HepG2 (cell line): ENCODE results near the gene CTDNEP1. TPM values are rescaled to one million over a fixed set of nuclear protein-coding genes. Genes with fewer than 3 reads are reported as not detected.

Experiments
- ATAC-seq: fragments of 200-7000 bp; cut with Tn5 transposase; 3 replicates; pipeline ENCODE4 v1.9.1; 2020; ENCODE audit warnings: mild to moderate bottlenecking, moderate library complexity
- BruUV-seq: library from RNA; stranded (reverse); fragments of 400-500 nt; replicated peaks from 2 replicates; lab custom pipeline; 2021; lab: Mats Ljungman, UMichigan
- CTCF ChIA-PET: fragments of 300-600 bp; formaldehyde crosslinking; extraction: SDS; loops from one replicate; lab custom pipeline; 2021; ENCODE audit warnings: low total read pairs, inconsistent platforms, low intra/inter-chr PET ratio; lab: Yijun Ruan, JAX
- POLR2A ChIA-PET: fragments of 350-600 bp; sonication (Branson Sonifier 250); formaldehyde crosslinking; loops from one replicate; lab custom pipeline; 2020; ENCODE audit warnings: antibody characterized with exemption, inconsistent platforms; lab: Yijun Ruan, JAX
- DNase-seq: peaks from one replicate; pipeline ENCODE4 v3.0.0-alpha.2; 2015; ENCODE audit warnings: low spot score
- FAIRE-seq: peaks from 3 replicates; lab custom pipeline; 2011; peaks lifted over from hg19 to GRCh38; lab: Jason Lieb, UNC
- H2AFZ ChIP-seq: one replicate; pipeline ENCODE4 v1.6.1; 2011; ENCODE audit warnings: low read length, inconsistent platforms
- H3K27ac ChIP-seq: fragments of 300-600 bp; 3 replicates; pipeline ENCODE4 v1.8.0; 2011; ENCODE audit warnings: mixed run types, mild to moderate bottlenecking, mixed read lengths, low read length, inconsistent platforms; ENCODE audit not compliant: insufficient read depth; ENCODE audit errors: extremely low read length
- H3K27me3 ChIP-seq, 2 experiments: fragments of 200-600 bp in 1 of 2; 2 replicates in 1 of 2; 3 replicates in 1 of 2; pipeline versions ENCODE4 v1.6.0 to v1.8.0; 2011; ENCODE audit warnings: low read length in 2 of 2, mild to moderate bottlenecking in 2 of 2, moderate library complexity in 2 of 2, inconsistent platforms in 1 of 2; ENCODE audit not compliant: insufficient read depth in 2 of 2, control insufficient read depth in 1 of 2
- H3K36me3 ChIP-seq, 2 experiments: fragments of 200-600 bp in 1 of 2; replicated peaks in 1 of 2; 2 replicates in 1 of 2; 3 replicates in 1 of 2; pipeline versions ENCODE4 v1.5.1 to v1.8.0; 2011; ENCODE audit warnings: low read length in 2 of 2, inconsistent platforms in 1 of 2; ENCODE audit not compliant: insufficient read depth in 2 of 2, control insufficient read depth in 1 of 2
- H3K4me1 ChIP-seq: 2 replicates; pipeline ENCODE4 v1.5.1; 2012; ENCODE audit warnings: low read length, inconsistent platforms; ENCODE audit not compliant: insufficient read depth
- H3K4me2 ChIP-seq: 2 replicates; pipeline ENCODE4 v1.6.0; 2011; ENCODE audit warnings: low read depth, low read length, inconsistent platforms
- H3K4me3 ChIP-seq, 3 experiments: fragments of 200-600 bp in 1 of 3; sonication (generic), shearing (Covaris generic) in 1 of 3; replicated peaks in 1 of 3; 2 replicates each; pipeline ENCODE4 v1.5.1; 2011 to 2016; ENCODE audit warnings: low read length in 3 of 3, inconsistent platforms in 2 of 3, low read depth in 2 of 3, mild to moderate bottlenecking in 2 of 3, control low read depth in 1 of 3, mixed read lengths in 1 of 3; ENCODE audit not compliant: insufficient read depth in 1 of 3
- H3K79me2 ChIP-seq: one replicate; pipeline ENCODE4 v1.6.1; 2011; ENCODE audit warnings: low read length, inconsistent platforms; ENCODE audit not compliant: insufficient read depth
- H3K9ac ChIP-seq: 2 replicates; pipeline ENCODE4 v1.6.0; 2011; ENCODE audit warnings: mild to moderate bottlenecking, low read depth, low read length, inconsistent platforms; ENCODE audit not compliant: insufficient read depth
- H3K9me3 ChIP-seq: 2 replicates; pipeline ENCODE4 v1.5.1; 2012; ENCODE audit warnings: mild to moderate bottlenecking, low read length
- H4K20me1 ChIP-seq: 2 replicates; pipeline ENCODE4 v1.6.0; 2011; ENCODE audit warnings: inconsistent platforms, mild to moderate bottlenecking, low read length, moderate library complexity; ENCODE audit not compliant: insufficient read depth
- ARNT2 ChIP-seq: sonication (generic); formaldehyde crosslinking; IDR thresholded peaks from 2 replicates; pipeline ENCODE4 v1.8.0; 2022; ENCODE audit warnings: mild to moderate bottlenecking, low read depth, missing genetic modification reagents, moderate library complexity
- BHLHE40 ChIP-seq: IDR thresholded peaks from 2 replicates; pipeline ENCODE4 v1.6.1; 2011; ENCODE audit warnings: low read length, improper control_type of control experiment
- ETS1 ChIP-seq: sonication (generic); formaldehyde crosslinking; IDR thresholded peaks from 2 replicates; pipeline ENCODE4 v1.4.0; 2020; ENCODE audit warnings: missing genetic modification reagents
- GTF2F1 ChIP-seq: fragments of 150-350 bp; IDR thresholded peaks from 2 replicates; pipeline ENCODE4 v1.6.1; 2014; ENCODE audit warnings: low read length
- HOXA3 ChIP-seq: sonication (generic); formaldehyde crosslinking; IDR thresholded peaks from 2 replicates; pipeline ENCODE4 v1.5.0; 2020; ENCODE audit warnings: missing genetic modification reagents
- MED1 ChIP-seq: sonication (generic); formaldehyde crosslinking; IDR thresholded peaks from 2 replicates; pipeline ENCODE4 v1.4.0; 2020; ENCODE audit warnings: missing genetic modification reagents
- MYC ChIP-seq: sonication (generic); formaldehyde crosslinking; IDR thresholded peaks from 2 replicates; pipeline ENCODE4 v1.9.0; 2021; ENCODE audit warnings: missing genetic modification reagents, borderline replicate concordance
- REPIN1 ChIP-seq: sonication (generic); formaldehyde crosslinking; IDR thresholded peaks from 2 replicates; pipeline ENCODE4 v1.8.0; 2022; ENCODE audit warnings: missing genetic modification reagents, low read depth, mild to moderate bottlenecking, borderline replicate concordance
- SIX4 ChIP-seq: sonication (generic); formaldehyde crosslinking; IDR thresholded peaks from 2 replicates; pipeline ENCODE4 v1.4.0; 2020; ENCODE audit warnings: missing genetic modification reagents
- THAP11 ChIP-seq: IDR thresholded peaks from 2 replicates; pipeline ENCODE4 v1.6.1; 2016; ENCODE audit warnings: missing biosample characterization, missing genetic modification reagents
- YEATS2 ChIP-seq: sonication (generic); formaldehyde crosslinking; IDR thresholded peaks from 2 replicates; pipeline ENCODE4 v1.4.0; 2020; ENCODE audit warnings: missing genetic modification reagents, borderline replicate concordance
- ZMAT3 ChIP-seq: sonication (generic); formaldehyde crosslinking; conservative IDR thresholded peaks from 2 replicates; pipeline ENCODE4 v1.7.0; 2021; ENCODE audit warnings: missing genetic modification reagents
- ZNF629 ChIP-seq: sonication (generic); formaldehyde crosslinking; conservative IDR thresholded peaks from 2 replicates; pipeline ENCODE4 v1.5.0; 2020; ENCODE audit warnings: missing genetic modification reagents
- ZNF720 ChIP-seq: sonication (generic); formaldehyde crosslinking; IDR thresholded peaks from 2 replicates; pipeline ENCODE4 v1.4.0; 2020; ENCODE audit warnings: missing genetic modification reagents
- ZNF766 ChIP-seq: sonication (generic); formaldehyde crosslinking; IDR thresholded peaks from 2 replicates; pipeline ENCODE4 v1.5.0; 2020; ENCODE audit warnings: missing genetic modification reagents, borderline replicate concordance
- ZSCAN31 ChIP-seq: sonication (generic); formaldehyde crosslinking; IDR thresholded peaks from 2 replicates; pipeline ENCODE4 v1.5.0; 2020; ENCODE audit warnings: low read depth, mild to moderate bottlenecking, missing genetic modification reagents
- WGBS: methylation state at CpG from one replicate; pipeline ENCODE4 v1.1.6; 2017; ENCODE audit warnings: low lambda C conversion rate; 5-methylcytosine and 5-hydroxymethylcytosine counted together
- in situ Hi-C: cut with HindIII; loops from 2 replicates; pipeline ENCODE4 v1.10.0; 2017; ENCODE audit warnings: low pct_unique_long_range_greater_than_20kb; ENCODE audit not compliant: extremely low pct_ligation_motif_present
- intact Hi-C: fragments of 100-400 bp; cut with micrococcal nuclease; formaldehyde crosslinking; loops from one replicate; pipeline ENCODE4 v1.10.0; 2022; ENCODE audit not compliant: unreplicated experiment
- polyA plus RNA-seq, 8 experiments: library from polyadenylated mRNA; depleted of rRNA in 3 of 8; stranded (reverse) in 7 of 8; unstranded in 1 of 8; fragments of >200 nt; fragmentation: Illumina TruSeq in 4 of 8; extraction: Trizol in 4 of 8; gene quantifications; 2 replicates each; pipeline versions ENCODE4 v1.2.1 to v1.2.3, GENCODE V29; 2011 to 2016; ENCODE audit warnings: low read depth in 4 of 8, missing spikeins in 1 of 8, mixed read lengths in 1 of 8; ENCODE audit not compliant: insufficient read depth in 1 of 8
- total RNA-seq, 5 experiments: library from RNA; depleted of rRNA; stranded (reverse); fragments of >200 nt; fragmentation: Illumina TruSeq; extraction: Trizol; gene quantifications; 2 replicates each; pipeline ENCODE4 v1.2.3, GENCODE V29; 2016; ENCODE audit warnings: low read depth in 1 of 5
- TF ChIP-seq, protein P1 (sequence below): sonication (generic); formaldehyde crosslinking; IDR thresholded peaks from 2 replicates; pipeline ENCODE4 v1.4.0; 2020; ENCODE audit warnings: missing genetic modification reagents, borderline replicate concordance

The CTDNEP1 gene
- total and polyA plus RNA-seq, 2 of the 13 experiments (the other 11 are each of a cell fraction or from before 2014, with no cell fraction given), result 19.8 to 118 TPM

- TF ChIP-seq THAP11 (0 out of 2 replicates have a peak, but pooled peaks have one; percentile 13), SIX4 (CRISPR knock-in tag) (peak; percentile 78), REPIN1 (no peak), ZMAT3 (CRISPR knock-in tag) (0 out of 2 replicates have a peak, but pooled peaks have one; percentile 37), GTF2F1 (no peak), MED1 (peak; percentile 23; the same call in 1 of the 2 replicates), YEATS2 (0 out of 2 replicates have a peak, but pooled peaks have one; percentile 3), BHLHE40 (no peak), HOXA3 (CRISPR knock-in tag) (0 out of 2 replicates have a peak, but pooled peaks have one; percentile 29), ARNT2 (CRISPR knock-in tag) (no peak), MYC (CRISPR knock-in tag) (peak; percentile 59; the same call in 1 of the 2 replicates)
Measured at GRCh38 chr17:7281953-7282751, 30.6 kb upstream of the CTDNEP1 start (continued).

- BruUV-seq, result TSS peak; percentile 74
- H3K9ac ChIP-seq, result peak within 1 kb of the TSS; percentile 80
- ATAC-seq, result peak; percentile 76
- intact Hi-C loops (loop anchor here (2.0 to 5.0 kb wide), 2 partner anchors 39 to 65 kb away; partner anchors contain the start of gene GABARAP), in situ Hi-C loops (loop anchor here (10.0 kb wide), 1 partner anchor 237 kb away; the partner anchor contains the start of gene SLC16A11)
- peaks cover 38% of the 10 kb centered on the region for H3K4me1 ChIP-seq
- no peaks in the 10 kb centered on the region for H4K20me1 ChIP-seq
- peak; percentile 86 for FAIRE-seq
- H2AFZ ChIP-seq, result no peak within 1 kb of the TSS
- no peaks in the 10 kb centered on the region for H3K9me3 ChIP-seq
- peak; percentile 95 for DNase-seq
- H3K36me3 ChIP-seq, result peaks cover 8 to 9% of the 10 kb centered on the region in 2 experiments; a peak in 4 of 5 replicates
- ChIA-PET CTCF (interaction anchor here (1.2 to 2.9 kb wide), 7 partner anchors 11 to 235 kb away, joined by 3 to 43 read pairs (median 6); partner anchors contain the start of genes CTDNEP1 and ELP5), POLR2A (interaction anchor here (0.6 to 3.9 kb wide), 30 partner anchors 11 to 346 kb away, joined by 3 to 35 read pairs (median 4); partner anchors contain the start of genes ACADVL, ASGR2, CTDNEP1 and DLG4)
- no peaks in the 10 kb centered on the region for H3K79me2 ChIP-seq
- H3K27ac ChIP-seq, result peak within 1 kb of the TSS; percentile 71
- H3K4me3 ChIP-seq, result peak within 1 kb of the TSS; percentile 66 to 87 (median 85)
- peak within 1 kb of the TSS; percentile 95 for H3K4me2 ChIP-seq
- H3K27me3 ChIP-seq, result no peaks in the 10 kb centered on the region
- WGBS, result 0% methylated on average over 18 of the region's 71 CpGs
- TF ChIP-seq ETS1 (CRISPR knock-in tag), result no peak
- TF ChIP-seq ZNF766 (CRISPR knock-in tag), result no peak
- TF ChIP-seq ZSCAN31 (CRISPR knock-in tag), result no peak
- TF ChIP-seq ZNF629 (CRISPR knock-in tag), result no peak
- TF ChIP-seq ZNF720 (CRISPR knock-in tag), result no peak
- TF ChIP-seq, protein P1, sequence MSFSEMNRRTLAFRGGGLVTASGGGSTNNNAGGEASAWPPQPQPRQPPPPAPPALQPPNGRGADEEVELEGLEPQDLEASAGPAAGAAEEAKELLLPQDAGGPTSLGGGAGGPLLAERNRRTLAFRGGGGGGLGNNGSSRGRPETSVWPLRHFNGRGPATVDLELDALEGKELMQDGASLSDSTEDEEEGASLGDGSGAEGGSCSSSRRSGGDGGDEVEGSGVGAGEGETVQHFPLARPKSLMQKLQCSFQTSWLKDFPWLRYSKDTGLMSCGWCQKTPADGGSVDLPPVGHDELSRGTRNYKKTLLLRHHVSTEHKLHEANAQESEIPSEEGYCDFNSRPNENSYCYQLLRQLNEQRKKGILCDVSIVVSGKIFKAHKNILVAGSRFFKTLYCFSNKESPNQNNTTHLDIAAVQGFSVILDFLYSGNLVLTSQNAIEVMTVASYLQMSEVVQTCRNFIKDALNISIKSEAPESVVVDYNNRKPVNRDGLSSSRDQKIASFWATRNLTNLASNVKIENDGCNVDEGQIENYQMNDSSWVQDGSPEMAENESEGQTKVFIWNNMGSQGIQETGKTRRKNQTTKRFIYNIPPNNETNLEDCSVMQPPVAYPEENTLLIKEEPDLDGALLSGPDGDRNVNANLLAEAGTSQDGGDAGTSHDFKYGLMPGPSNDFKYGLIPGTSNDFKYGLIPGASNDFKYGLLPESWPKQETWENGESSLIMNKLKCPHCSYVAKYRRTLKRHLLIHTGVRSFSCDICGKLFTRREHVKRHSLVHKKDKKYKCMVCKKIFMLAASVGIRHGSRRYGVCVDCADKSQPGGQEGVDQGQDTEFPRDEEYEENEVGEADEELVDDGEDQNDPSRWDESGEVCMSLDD (CRISPR knock-in tag), result no peak
Measured at GRCh38 chr17:7281074-7281952, 29.8 kb upstream of the CTDNEP1 start, which contains the start of gene SLC2A4. TSS of gene SLC2A4 (plus strand) at chr17:7281718. CDS start at chr17:7281935, 217 bp downstream.
